Caki2 (cell line): Measurements from ENCODE around the gene ACTL7B. TPM values are rescaled to one million over a fixed set of nuclear protein-coding genes. Genes with fewer than 3 reads are reported as not detected.
"Not testable (repeated sequence)": the region's sequence is repeated elsewhere in the genome, so short reads cannot be mapped to it uniquely, and the experiment has no call there.

Experiments
- DNase-seq: peaks from one replicate; pipeline ENCODE4 v3.0.0-alpha.2; 2015; ENCODE audit warnings: low read depth
- in situ Hi-C: cut with HindIII; loops from 2 replicates; pipeline ENCODE4 v1.10.0; 2016; ENCODE audit warnings: low sequenced_read_pairs, low pct_unique_long_range_greater_than_20kb, mixed read lengths
- total RNA-seq: library from RNA; depleted of rRNA; stranded (reverse); fragments of >200 nt; shearing (Covaris generic); gene quantifications from 2 replicates; pipeline ENCODE4 v1.2.3, GENCODE V29; 2014; ENCODE audit warnings: low replicate concordance

The ACTL7B gene
- total RNA-seq, 1 experiment from 2014 or later = not detected

DNA sequence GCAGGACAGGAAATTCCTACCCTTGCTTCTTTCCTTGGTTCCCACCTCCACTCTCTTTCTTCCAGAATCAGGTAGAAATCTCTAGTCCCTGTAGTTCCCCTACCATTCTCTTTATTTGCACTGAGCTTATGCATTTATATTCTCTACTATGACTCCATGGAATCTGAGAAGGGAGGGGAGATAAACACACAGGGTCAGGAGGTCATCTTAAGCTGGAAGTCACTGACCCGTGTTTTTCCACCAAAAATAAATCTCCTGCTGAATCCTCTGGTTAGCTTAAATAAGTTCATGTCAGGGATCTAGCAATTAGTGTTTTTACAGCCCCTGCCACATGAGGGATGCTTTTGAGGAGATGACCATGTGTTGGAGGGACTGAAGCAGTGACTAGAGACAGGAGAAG, 3.7 kb downstream of the ACTL7B start:
- in situ Hi-C loops = no loop called here
- DNase-seq = no peak

DNA sequence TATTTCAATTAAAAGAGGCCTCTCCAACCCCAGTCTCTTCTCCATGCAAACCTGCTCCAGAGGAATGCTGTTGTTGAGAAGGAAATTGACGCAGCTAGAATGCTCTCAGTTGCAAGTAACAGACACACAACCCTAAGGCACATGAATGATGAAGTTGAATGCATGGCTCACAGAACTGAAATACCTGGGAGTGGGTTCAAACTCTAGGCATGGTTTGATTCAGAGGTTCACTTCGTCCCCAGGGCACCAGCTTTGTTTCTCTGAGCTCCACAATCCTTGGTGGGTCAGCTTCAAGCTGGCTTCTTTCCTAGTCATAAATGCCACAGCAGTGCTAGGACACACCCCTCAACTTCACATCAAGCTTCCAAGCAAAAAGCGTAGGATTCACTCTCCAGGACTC, 4.6 kb downstream of the ACTL7B start:
- no peak for DNase-seq
- in situ Hi-C loops = no loop called here

DNA sequence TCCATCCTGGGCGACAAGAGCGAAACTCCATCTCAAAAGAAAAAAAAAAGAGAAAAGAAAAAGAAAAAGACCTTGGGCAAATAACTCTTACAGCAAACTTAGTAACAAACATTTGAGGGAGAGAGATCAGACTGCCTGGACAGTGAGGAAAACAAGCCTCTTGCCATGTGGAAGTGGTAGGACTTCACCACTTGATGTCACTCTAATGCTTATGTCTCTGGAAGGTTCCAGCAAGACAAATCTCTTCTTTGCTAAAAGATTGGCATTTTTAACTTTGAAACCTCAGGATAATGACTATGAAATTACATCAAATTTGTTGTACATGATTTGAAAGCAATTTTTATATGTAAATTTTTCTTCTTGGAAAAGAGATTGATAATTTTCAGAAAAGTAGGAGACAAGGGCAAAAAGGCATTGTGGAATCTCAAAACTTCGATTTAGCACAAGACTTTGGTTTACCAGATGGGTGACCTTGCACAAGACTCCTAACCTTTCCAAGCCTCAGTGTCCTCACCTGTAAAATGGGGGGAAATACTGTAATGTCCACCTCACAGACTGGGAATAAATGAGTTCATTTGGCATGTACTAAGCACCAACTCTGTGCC, 5.4 kb downstream of the ACTL7B start:
- in situ Hi-C loops = no loop called here

DNA sequence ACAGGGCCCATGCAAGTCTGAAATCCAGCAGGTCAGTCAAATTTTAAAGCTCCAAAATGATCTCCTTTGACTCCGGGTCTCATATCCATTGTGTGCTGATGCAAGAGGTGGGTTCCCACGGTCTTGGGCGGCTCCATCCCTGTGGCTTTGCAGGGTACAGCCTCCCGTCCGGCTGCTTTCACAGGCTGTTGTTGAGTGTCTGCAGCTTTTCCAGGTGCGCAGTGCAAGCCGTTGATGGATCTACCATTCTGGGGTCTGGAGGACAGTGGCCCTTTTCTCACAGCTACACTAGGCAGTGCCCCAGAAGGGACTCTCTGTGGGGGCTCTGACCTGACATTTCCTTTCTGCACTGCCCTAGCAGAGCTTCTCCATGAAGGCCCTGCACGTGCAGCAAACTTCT, 7.5 kb downstream of the ACTL7B start:
- DNase-seq, in situ Hi-C loops: not testable (repeated sequence)

More for the DNA sequence above, 5.4 kb downstream of the ACTL7B start:
- DNase-seq = peak; percentile 10

DNA sequence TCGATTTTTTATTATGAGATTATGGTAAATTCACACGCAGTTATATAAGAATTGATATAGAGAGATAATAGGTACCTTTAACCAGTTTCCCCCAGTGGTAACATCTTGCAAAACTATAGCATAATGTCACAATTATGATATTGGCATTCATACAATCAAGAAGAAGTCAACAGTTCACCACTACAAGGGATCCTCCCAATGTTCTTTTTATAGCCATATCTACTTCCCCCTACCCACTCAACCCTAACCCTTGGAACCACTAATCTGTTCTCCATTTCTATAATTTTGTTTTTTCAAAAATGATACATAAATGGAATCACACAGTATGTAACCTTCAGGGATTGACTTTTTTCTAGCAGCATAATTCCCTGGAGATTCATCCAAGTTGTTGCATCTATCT, 9.8 kb downstream of the ACTL7B start:
- no peak for DNase-seq
- in situ Hi-C loops = no loop called here

DNA sequence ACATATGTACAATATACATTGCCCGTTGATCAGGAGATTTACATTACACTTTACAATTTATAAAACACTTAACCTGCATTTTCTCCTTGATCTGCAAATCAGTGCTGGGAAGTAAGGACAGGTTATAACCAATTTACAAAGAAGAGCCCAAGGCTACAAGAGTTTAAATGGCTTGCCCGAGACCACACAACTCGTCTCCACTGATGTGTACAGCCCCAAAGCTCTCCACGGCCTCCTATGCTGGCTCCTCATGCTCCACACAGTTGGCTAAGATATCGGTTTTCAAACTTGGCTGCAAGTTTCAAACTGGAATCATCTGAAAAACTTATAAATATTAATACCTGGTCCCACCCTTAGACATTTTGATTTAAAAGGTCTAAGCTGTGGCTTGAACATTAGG, 10.3 kb downstream of the ACTL7B start:
- in situ Hi-C loops = no loop called here
- no peak for DNase-seq

DNA sequence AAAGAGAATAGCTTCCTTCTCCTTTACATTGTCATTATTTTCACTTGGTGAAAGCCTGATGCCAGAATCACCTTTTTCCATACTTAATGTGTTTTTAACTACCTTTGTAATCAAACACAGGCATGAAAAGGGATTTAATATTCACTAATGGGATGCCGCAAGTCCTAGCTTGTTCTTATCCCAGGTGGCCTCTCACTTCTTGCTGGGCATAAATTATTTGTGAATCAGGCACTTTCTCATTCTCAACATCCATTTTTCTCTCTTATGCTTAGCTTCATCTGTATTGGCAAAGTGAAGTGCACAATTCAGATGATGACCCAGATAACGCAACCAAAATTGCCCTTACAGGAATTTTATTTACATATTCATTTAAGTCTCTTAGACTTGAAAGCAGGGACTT, 10.9 kb downstream of the ACTL7B start:
- no peak for DNase-seq
- in situ Hi-C loops = no loop called here

DNA sequence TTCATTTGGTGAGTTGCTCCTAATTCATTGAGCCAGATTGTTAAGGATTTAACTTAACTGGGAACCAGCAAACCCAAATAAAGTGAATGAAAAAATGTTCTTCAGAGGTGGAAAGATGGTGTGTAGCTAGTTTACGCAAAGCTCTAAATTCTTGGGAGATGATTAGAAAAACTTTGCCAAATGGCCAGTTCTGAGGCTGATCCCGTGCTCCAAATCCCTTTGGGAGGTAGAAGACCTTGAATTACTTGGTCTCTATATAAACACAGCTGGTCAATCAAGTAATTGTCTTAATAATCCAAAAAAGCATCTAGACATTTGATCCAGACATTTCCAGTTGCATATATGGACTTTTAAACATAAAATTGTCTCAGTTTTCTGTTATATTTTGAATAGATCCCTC, 11.4 kb downstream of the ACTL7B start:
- in situ Hi-C loops = no loop called here
- no peak for DNase-seq

DNA sequence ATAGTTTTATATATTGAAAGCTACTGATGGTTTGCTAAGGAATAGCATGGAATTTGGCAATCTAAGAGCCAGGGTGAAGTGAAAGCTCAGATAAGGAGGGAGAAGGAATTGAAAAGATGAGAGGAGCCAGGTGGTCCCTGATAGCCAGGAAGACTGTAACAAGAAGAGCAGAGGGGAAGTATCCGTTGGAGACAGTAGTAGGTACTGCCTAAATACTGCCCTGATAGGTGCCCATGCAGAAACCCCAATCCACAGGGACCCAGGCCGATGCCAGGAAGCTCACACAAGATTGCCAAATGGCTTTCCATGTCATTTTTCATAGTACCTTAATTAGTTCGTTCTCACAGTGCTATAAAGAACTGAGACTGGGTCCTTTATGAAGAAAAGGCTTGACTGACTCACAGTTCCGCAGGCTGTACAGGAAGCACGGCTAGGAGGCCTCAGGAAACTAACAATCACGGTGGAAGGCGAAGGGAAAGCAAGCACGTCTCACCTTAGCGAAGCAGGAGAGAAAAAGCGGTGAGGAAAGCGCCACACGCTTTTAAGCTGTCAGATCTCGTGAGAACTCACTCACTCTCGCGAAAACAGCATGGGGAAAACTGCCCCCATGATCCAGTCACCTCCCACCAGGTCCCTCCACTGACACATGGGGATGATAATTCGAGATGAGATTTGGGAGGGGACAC, 13.0 kb downstream of the ACTL7B start:
- DNase-seq = no peak
- in situ Hi-C loops = no loop called here

DNA sequence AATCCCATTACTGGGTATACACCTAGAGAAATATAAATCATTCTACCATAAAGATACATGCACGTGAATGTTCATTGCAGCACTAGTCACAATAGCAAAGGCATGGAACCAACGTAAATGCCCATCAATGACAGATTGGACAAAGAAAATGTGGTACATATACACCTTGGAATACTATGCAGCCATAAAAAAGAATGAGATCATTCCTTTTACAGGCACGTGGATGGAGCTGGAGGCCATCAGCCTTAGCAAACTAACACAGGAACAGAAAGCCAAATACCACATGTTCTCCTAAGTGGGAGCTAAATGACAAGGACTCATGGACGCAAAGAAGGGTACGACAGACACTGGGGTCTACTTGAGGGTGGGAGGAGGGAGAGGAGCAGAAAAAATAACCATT, 16.2 kb downstream of the ACTL7B start:
- in situ Hi-C loops, DNase-seq: not testable (repeated sequence)

DNA sequence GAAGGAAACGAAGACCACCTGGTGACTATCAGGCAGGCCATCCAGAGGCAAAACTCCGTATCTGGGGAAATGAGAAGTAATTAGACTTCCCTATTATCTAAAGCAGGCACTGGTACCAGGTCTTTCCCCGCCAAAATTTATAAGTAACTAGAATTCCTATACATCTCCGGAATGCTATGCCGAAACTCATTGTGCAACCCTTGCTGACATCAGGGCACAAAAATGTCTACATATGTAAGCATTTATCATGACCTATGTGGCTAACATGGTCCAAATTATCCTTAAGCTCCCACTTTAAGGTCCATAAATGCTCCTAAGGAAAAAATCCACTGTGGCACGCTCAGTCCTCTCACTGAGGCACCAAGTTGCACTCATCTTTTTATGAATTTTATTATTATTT, 17.8 kb downstream of the ACTL7B start:
- DNase-seq = no peak
- in situ Hi-C loops = no loop called here

DNA sequence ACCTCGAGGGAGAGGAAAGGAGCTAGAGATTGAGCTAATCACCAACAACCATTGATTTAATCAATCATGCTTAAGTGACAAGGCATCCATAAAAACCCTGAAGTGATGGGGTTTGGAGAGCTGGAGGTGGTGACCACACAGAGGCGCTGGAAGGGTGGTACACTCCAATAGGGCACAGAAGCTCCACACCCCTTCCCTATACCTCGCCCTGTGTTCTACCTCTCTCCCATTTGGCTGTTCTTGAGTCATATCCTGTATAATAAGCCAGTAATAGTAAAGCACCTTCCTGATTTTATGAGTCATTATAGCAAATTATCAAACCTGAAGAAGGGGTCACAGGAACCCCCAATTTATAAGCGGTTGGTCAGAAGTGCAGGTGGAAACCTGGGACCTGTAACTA, 18.3 kb downstream of the ACTL7B start:
- DNase-seq = no peak
- in situ Hi-C loops = no loop called here

DNA sequence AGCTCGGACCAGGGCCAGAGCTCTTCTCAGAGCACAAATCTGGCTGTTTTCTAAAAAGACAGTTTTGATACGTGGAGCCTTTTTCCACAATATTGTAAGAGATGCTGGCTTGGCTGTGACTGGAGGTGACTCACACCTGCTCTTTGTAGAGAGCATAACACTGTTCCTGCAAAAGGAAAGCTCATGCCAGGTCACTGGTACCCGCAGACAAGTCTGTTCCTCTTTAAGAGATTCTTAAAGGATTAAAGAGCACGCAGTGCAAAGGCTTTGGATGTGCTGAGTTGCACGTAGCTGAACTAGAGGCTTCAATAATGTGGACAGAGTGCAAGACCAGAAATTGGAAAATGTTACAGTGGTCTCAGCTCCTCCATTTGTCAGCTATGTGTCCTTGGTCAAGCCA, 19.0 kb downstream of the ACTL7B start:
- no peak for DNase-seq
- in situ Hi-C loops = no loop called here

DNA sequence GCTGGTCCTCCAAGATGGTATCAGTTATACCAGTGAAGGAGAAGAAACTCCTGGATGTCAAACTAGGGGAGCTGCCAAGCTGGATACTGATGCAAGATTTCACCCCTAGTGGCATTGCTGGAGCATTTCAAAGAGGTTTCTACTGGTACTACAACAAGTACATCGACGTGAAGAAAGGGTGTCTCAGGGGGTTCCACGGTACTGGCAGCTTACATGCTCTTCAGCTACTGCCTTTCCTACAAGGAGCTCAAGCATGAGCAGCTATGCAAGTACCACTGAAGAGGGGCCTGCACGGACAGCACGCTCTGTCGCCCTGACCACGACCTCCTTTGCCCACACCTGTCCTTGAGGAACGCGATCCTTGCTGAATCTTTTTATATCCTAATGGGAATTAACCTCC, 19.5 kb downstream of the ACTL7B start:
- in situ Hi-C loops = no loop called here
- no peak for DNase-seq

DNA sequence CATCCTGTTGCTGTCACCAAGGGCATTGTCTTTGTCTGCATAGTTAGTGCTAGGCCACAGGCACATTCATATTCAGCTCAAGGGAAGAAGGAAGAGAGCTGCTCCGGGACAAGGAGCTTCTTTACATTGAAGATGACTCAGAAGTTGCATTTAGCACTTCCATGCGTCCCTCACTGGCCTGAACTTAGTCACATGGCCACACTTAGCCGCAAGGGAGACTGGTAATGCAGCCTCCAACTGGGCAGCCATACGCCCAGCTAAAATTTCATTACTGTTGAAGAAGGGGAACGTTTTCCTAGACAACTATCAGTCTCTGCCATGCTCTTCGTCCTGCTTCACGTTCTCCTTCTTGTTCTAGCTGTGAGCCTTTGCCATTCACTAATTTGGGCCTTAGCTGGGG, 20.0 kb downstream of the ACTL7B start:
- DNase-seq = no peak
- in situ Hi-C loops = no loop called here

DNA sequence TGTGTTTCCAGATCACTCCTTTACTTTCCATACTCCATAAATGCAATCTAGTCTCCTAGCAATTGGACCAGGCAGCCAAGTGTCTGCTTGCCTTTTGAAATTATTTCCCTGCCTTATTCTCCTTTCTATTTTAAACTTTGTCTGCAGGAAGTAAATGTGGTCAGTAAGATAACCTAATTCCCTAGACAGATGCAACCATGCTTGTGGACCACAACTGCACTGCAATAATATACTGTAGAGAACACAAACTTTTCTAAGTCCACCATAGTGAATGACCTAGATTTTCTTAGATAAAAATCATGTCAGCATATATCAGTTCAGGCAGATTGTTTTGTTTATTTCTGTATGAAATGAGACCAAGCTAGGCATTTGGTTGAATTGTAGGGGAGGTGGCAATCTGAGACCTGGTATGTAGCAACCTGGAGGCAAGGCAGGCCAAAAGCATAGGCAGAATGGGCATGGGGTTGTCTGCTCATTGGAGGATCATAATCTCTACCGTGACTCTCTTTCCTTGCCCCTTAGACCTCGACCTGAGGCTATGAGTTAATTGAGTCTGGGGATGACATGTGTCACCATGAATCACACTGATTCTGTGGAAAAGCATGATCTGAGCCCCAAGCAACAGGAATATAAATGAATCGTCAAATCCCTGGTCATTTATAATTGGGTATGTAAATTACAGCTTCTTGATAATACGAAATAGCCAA, 20.7 kb downstream of the ACTL7B start:
- no peak for DNase-seq
- in situ Hi-C loops = no loop called here

DNA sequence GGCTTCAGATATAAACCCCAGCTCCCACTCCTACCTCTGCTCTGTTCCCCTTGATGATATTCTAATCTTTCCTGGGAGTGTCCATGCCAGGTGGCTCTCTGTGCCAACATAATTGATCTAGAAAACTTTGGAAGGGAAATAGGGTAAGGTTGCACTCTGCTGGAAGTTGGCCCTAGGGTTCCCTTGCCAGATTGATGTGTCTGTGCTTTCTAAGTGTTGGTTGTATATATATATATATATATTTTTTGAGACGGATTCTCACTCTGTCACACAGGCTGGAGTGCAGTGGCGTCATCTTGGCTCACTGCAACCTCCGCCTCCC, 23.6 kb downstream of the ACTL7B start:
- no peak for DNase-seq
- in situ Hi-C loops = no loop called here

DNA sequence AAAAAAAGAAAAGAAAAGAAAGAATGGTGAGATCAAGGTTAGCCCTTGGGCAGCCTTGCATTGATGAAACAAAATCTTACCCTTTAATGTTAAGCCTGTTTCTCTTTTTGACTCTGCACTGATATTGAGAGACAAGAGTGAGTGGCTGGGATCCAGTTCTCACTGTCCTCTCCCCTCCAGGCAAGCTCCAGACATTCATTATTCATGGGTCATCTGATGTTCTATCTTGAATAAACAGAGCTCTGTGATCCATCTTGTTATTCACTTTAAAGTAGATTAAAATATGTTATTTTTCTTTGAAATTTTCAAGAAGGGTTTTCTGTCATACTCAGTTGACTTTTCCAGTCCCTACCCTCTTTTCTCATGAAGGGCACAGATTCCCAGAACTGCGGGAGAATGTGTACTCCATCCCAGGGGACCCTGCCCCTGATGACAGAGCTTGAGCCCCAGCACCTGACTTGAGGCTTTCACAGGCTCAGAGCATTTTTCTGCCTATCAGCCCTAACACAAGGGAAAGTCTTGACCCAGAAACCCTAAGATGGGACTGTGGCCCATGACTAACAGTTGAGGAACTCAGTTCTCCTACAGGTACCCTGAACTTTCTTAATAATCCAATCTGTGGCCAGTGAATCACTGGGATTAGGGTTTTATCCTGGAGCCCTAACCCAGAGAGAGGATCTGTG, 24.1 kb downstream of the ACTL7B start:
- no peak for DNase-seq

DNA sequence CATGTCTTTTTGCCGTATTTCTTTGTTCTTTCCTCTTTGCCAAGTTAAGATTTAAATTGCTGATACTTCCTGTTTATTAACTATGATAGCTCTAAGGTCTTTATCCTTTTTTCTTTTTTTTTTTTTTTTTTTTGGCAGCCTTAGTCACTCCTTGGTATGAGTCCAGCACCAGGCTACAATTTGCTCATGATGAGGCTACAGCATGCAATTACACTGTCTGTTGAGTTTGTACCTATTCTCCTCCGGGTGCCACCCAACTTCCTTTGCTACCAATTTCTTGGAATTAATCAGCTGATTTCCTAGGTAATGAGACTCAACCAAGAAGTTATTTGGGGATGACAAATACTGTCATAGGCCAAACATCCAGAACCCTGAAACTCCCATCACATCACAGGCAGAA, 25.5 kb downstream of the ACTL7B start:
- in situ Hi-C loops = no loop called here
- DNase-seq = no peak

More for the DNA sequence above, 24.1 kb downstream of the ACTL7B start:
- in situ Hi-C loops = no loop called here
